Stomach (tissue), 9 donors: ENCODE data around the gene DNAI1. TPM values are rescaled to one million over a fixed set of nuclear protein-coding genes. Genes with fewer than 3 reads are reported as not detected.
"Not testable (repeated sequence)": the region's sequence is repeated elsewhere in the genome, so short reads cannot be mapped to it uniquely, and the experiment has no call there.

Experiments
- DNase-seq, 2 donors: peaks; one replicate each; pipeline versions ENCODE4 v3.0.0 to v3.0.0-alpha.2; 2013 to 2019
- H3K27ac ChIP-seq, 5 donors: fragments of 200-600 bp in 4 of 5; sonication (generic) in 4 of 5; one replicate each; pipeline ENCODE4 v1.5.1; 2013 to 2019; ENCODE audit warnings: mild to moderate bottlenecking in 1 of 5, moderate library complexity in 1 of 5
- H3K27me3 ChIP-seq, 3 donors: fragments of 200-600 bp; sonication (generic); one replicate each; pipeline ENCODE4 v1.5.1; 2017 to 2019; ENCODE audit warnings: mixed run types in 1 of 3
- H3K36me3 ChIP-seq, 4 donors: fragments of 200-600 bp; sonication (generic); 1 replicate in 3 of 4; 2 replicates in 1 of 4; pipeline ENCODE4 v1.5.1; 2016 to 2019
- H3K4me1 ChIP-seq, 4 donors: fragments of 200-600 bp; sonication (generic); one replicate each; pipeline ENCODE4 v1.5.1; 2016 to 2019
- H3K4me3 ChIP-seq, 4 donors: fragments of 200-600 bp; sonication (generic) in 3 of 4; one replicate each; pipeline ENCODE4 v1.5.1; 2016 to 2019; ENCODE audit warnings: mild to moderate bottlenecking in 1 of 4
- H3K9me3 ChIP-seq, 4 donors: fragments of 200-600 bp; sonication (generic); one replicate each; pipeline ENCODE4 v1.5.1; 2016 to 2019
- CTCF ChIP-seq, 7 experiments: fragments of 450-650 bp in 4 of 7; fragments of 200-600 bp in 3 of 7; sonication (generic) in 3 of 7; IDR thresholded peaks; one replicate each; pipeline ENCODE4 v1.5.1; 2016 to 2019; ENCODE audit warnings: antibody characterized with exemption in 7 of 7, control low read depth in 2 of 7, mild to moderate bottlenecking in 1 of 7
- EP300 ChIP-seq: sonication (generic); formaldehyde crosslinking; IDR thresholded peaks from one replicate; pipeline ENCODE4 v1.6.1; 2017; ENCODE audit warnings: antibody characterized with exemption
- POLR2A ChIP-seq, 4 donors: fragments of 450-650 bp; IDR thresholded peaks; one replicate each; pipeline ENCODE4 v1.6.1; 2016; ENCODE audit warnings: antibody characterized with exemption in 4 of 4, control low read depth in 2 of 4, mild to moderate bottlenecking in 1 of 4, moderate library complexity in 1 of 4
- POLR2AphosphoS5 ChIP-seq, 3 donors: sonication (generic); formaldehyde crosslinking; IDR thresholded peaks; one replicate each; pipeline ENCODE4 v1.6.1; 2016; ENCODE audit warnings: antibody characterized with exemption in 3 of 3
- WGBS, 5 donors: extraction: QIAGEN DNeasy Blood & Tissue Kit in 3 of 5; methylation state at CpG; one replicate each; pipeline versions ENCODE4 v1.1.5 to v1.1.7; 2013 to 2018; 5-methylcytosine and 5-hydroxymethylcytosine counted together
- intact Hi-C: fragments of 100-400 bp; cut with DNase I; formaldehyde crosslinking; loops from one replicate; pipeline ENCODE4 v1.15.1; 2023; ENCODE audit warnings: low total_unique reads
- polyA plus RNA-seq, 3 donors: library from polyadenylated mRNA; stranded (reverse); fragments of 200-250 nt; gene quantifications; one replicate each; pipeline ENCODE4 v1.2.3, GENCODE V29; 2013
- total RNA-seq, 5 donors: library from RNA; depleted of rRNA; stranded (reverse); fragments of >200 nt; gene quantifications; one replicate each; pipeline versions ENCODE4 v1.1.0 to v1.2.3, GENCODE V29; 2014 to 2016
- donor health status: healthy with polysubstance abuse.
- donor health status: Bipolar disorder and iron deficiency.
- donor health status: healthy.

Gene DNAI1
- total and polyA plus RNA-seq, 8 donors: 0.31 to 1.0 TPM; not detected in 6

DNA sequence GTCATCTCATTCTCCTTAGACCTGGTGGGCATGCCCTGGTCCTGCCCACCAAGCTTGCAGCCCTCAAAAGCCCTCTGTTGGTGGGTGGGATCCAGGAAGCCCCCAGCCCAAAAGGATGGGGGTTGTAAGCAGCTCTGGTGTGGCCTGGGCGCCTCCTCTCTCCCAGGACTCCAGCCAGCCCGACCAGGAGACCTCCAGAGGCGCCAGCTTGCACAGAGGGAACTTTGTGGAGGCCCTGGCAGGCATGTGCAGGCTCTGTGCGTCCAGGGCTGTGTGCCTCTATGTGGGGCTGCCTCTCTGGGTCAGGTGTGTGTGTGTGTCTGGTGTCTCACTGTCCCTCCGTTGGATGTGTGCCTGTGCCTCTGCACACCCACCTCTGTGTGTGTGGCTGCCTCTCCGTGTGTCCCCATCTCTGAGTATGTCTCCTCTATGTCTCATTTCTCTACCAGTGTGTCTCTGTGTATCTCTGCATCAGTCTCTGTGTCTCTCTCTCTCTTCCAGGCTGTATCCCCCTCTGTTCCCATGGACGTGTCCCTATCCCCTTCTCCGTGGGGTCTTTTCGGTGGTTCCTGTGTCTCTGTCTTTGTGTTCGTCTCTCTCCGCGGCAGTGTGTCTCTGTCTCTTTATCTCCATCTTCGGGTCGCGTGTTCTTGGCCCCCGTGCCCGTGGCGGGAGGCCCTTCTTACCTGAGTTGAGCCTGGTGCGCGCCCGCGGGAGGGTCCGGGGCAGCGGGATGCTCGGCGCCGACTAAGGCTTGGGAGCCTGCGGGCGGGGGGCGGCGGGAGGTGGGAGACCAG, 63.7 kb downstream of the DNAI1 start:
- Histone ChIP-seq H3K9me3 (no peaks in the 10 kb centered on the region), H3K27me3 (peaks cover 0 to 9% (median 0%) of the 10 kb centered on the region in 3 donors), H3K27ac (peak overlapping the region in 2 of 5 donors; percentile 56 to 75), H3K4me1 (peaks cover 3 to 17% (median 13%) of the 10 kb centered on the region in 4 donors), H3K36me3 (no peaks in the 10 kb centered on the region), H3K4me3 (peak overlapping the region; percentile 53 to 58 (median 54))
- intact Hi-C loops: no loop called here
- no peak for DNase-seq
- WGBS, 5 donors: 14 to 36% (median 16%) methylated on average over 14 to 31 of the region's 31 CpGs
- TF ChIP-seq POLR2AphosphoS5 (IDR thresholded peaks at IDR 0.05) (no peak), CTCF (IDR thresholded peaks at IDR 0.05) (no peak), EP300 (no peak), POLR2A (IDR thresholded peaks at IDR 0.05) (no peak)

GRCh38 chr9:34522971-34523797, 64.6 kb downstream of the DNAI1 start, which contains the start of gene ENHO:
ENHO (minus strand) TSS chr9:34522990; CDS start chr9:34521695, 1,295 bp downstream.
- Histone ChIP-seq H3K9me3 (no peaks in the 10 kb centered on the region), H3K4me3 (peak within 1 kb of the TSS; percentile 53 to 58 (median 54)), H3K36me3 (no peaks in the 10 kb centered on the region), H3K4me1 (peaks cover 3 to 17% (median 13%) of the 10 kb centered on the region in 4 donors), H3K27me3 (peaks cover 0 to 9% (median 0%) of the 10 kb centered on the region in 3 donors), H3K27ac (peak within 1 kb of the TSS in 2 of 5 donors; percentile 56 to 75)
- 3 to 19% (median 5%) methylated on average over 10 to 63 of the region's 63 CpGs for WGBS, 5 donors
- peak; percentile 90 to 98 for DNase-seq
- intact Hi-C loops: no loop called here
- TF ChIP-seq POLR2AphosphoS5 (IDR thresholded peaks at IDR 0.05): peak in 1 of 3 donors; percentile 15
- no peak for TF ChIP-seq EP300

GRCh38 chr9:34524349-34524748, 65.7 kb downstream of the DNAI1 start:
- intact Hi-C loops: no loop called here
- Histone ChIP-seq H3K4me3 (no peak overlapping the region), H3K36me3 (no peaks in the 10 kb centered on the region), H3K27me3 (peaks cover 0 to 9% (median 0%) of the 10 kb centered on the region in 3 donors), H3K4me1 (peaks cover 3 to 17% (median 13%) of the 10 kb centered on the region in 4 donors), H3K9me3 (no peaks in the 10 kb centered on the region), H3K27ac (no peak overlapping the region)
- DNase-seq: no peak
- WGBS, 5 donors: 84 to 91% (median 89%) methylated on average over 3 of the region's 3 CpGs
- TF ChIP-seq CTCF (IDR thresholded peaks at IDR 0.05) (no peak), EP300 (no peak), POLR2A (IDR thresholded peaks at IDR 0.05) (no peak), POLR2AphosphoS5 (IDR thresholded peaks at IDR 0.05) (no peak)

GRCh38 chr9:34526026-34526425, 67.4 kb downstream of the DNAI1 start:
- Histone ChIP-seq H3K4me1 (peaks cover 3 to 17% (median 13%) of the 10 kb centered on the region in 4 donors), H3K4me3 (no peak overlapping the region), H3K36me3 (no peaks in the 10 kb centered on the region), H3K27me3 (peaks cover 0 to 9% (median 0%) of the 10 kb centered on the region in 3 donors), H3K9me3 (no peaks in the 10 kb centered on the region), H3K27ac (no peak overlapping the region)
- no peak for DNase-seq
- no peak for TF ChIP-seq POLR2AphosphoS5 (IDR thresholded peaks at IDR 0.05)
- 45 to 70% (median 51%) methylated on average over 2 of the region's 2 CpGs for WGBS, 5 donors
- intact Hi-C loops: no loop called here

GRCh38 chr9:34532041-34532440, 73.4 kb downstream of the DNAI1 start:
- 79 to 98% (median 89%) methylated on average over 6 to 8 of the region's 8 CpGs for WGBS, 5 donors
- H3K4me3 ChIP-seq, intact Hi-C loops, H3K9me3 ChIP-seq, DNase-seq, H3K36me3 ChIP-seq, H3K27ac ChIP-seq, H3K4me1 ChIP-seq: not testable (repeated sequence)
- H3K27me3 ChIP-seq: peaks cover 0 to 40% (median 0%) of the 10 kb centered on the region in 3 donors
